Endothelial cell of umbilical vein (primary cell): ENCODE measurements around the gene ANKS1B.

Experiments used
- EZH2 ChIP-seq: IDR thresholded peaks from 2 replicates; pipeline ENCODE4 v1.6.1; 2012; ENCODE audit warnings: borderline replicate concordance, low read depth, mild to moderate bottlenecking, moderate library complexity, low read length, inconsistent platforms; ENCODE audit not compliant: severe bottlenecking
- POLR2A ChIP-seq: IDR thresholded peaks from 2 replicates; pipeline ENCODE4 v1.6.1; 2012; ENCODE audit warnings: low read depth, mild to moderate bottlenecking, control low read depth, low read length
- POLR2AphosphoS5 ChIP-seq: IDR thresholded peaks from 2 replicates; pipeline ENCODE4 v1.6.1; 2012; ENCODE audit warnings: low read depth, mild to moderate bottlenecking, control low read depth, low read length, moderate library complexity; ENCODE audit not compliant: insufficient read depth
- TF ChIP-seq, protein P1 (sequence below), 2 donors: IDR thresholded peaks; 1 replicate in 1 of 2; 2 replicates in 1 of 2; pipeline ENCODE4 v1.5.1; 2011; ENCODE audit warnings: low read length in 2 of 2, mild to moderate bottlenecking in 2 of 2, moderate library complexity in 2 of 2, control low read depth in 1 of 2, inconsistent platforms in 1 of 2, low read depth in 1 of 2; ENCODE audit not compliant: insufficient read depth in 1 of 2; ENCODE audit errors: extremely low read depth in 1 of 2
- TF ChIP-seq, protein P2 (sequence below): IDR thresholded peaks from 2 replicates; pipeline ENCODE4 v1.6.1; 2011; ENCODE audit not compliant: insufficient read depth, insufficient read length

DNA sequence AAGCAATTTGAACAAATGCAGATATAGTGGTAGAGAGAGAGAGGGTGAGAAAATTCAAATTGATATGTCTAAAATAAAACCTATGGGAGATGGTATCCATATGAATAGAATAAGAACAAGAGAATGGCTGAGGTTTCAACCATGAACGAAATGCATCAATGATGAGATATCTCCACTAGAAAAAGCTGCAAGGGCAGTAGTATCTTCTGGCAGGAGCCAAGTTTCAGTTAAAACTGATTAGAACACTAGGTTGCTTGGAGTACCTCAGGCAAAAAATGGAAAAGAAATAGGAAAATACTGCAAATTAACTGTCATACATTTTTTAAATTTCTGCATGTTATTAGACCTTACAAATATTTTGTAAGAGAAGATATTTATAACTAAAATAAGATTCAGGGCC lies 151.3 kb downstream of the ANKS1B start:
- TF ChIP-seq POLR2AphosphoS5 (no peak), POLR2A (no peak), EZH2 (no peak)
- TF ChIP-seq, protein P1, sequence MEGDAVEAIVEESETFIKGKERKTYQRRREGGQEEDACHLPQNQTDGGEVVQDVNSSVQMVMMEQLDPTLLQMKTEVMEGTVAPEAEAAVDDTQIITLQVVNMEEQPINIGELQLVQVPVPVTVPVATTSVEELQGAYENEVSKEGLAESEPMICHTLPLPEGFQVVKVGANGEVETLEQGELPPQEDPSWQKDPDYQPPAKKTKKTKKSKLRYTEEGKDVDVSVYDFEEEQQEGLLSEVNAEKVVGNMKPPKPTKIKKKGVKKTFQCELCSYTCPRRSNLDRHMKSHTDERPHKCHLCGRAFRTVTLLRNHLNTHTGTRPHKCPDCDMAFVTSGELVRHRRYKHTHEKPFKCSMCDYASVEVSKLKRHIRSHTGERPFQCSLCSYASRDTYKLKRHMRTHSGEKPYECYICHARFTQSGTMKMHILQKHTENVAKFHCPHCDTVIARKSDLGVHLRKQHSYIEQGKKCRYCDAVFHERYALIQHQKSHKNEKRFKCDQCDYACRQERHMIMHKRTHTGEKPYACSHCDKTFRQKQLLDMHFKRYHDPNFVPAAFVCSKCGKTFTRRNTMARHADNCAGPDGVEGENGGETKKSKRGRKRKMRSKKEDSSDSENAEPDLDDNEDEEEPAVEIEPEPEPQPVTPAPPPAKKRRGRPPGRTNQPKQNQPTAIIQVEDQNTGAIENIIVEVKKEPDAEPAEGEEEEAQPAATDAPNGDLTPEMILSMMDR (IDR thresholded peaks at IDR 0.05; ENCODE audit: extremely low read depth in 1 of 2, insufficient read depth in 1 of 2, low read depth in 1 of 2, low read length in 2 of 2), result no peak
- TF ChIP-seq, protein P2, sequence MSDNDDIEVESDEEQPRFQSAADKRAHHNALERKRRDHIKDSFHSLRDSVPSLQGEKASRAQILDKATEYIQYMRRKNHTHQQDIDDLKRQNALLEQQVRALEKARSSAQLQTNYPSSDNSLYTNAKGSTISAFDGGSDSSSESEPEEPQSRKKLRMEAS, result no peak
